NCI-H82 (cell line): ENCODE results near the gene F5.
"Not testable (repeated sequence)": the region's sequence is repeated elsewhere in the genome, so short reads cannot be mapped to it uniquely, and the experiment has no call there.

ENCODE experiments used
- DNase-seq: peaks from one replicate; lab custom pipeline; 2025; lab: John Stamatoyannopoulos, UW

Gene F5

GRCh38 chr1:169538998-169539871, 47.0 kb downstream of the F5 start:
- DNase-seq, result no peak

GRCh38 chr1:169534653-169535052, 51.6 kb downstream of the F5 start:
- DNase-seq, result no peak

- DNase-seq, result not testable (repeated sequence)
Observed at GRCh38 chr1:169533528-169534190, 52.6 kb downstream of the F5 start.

GRCh38 chr1:169530448-169530847, 55.8 kb downstream of the F5 start:
- DNase-seq, result no peak

- peak; percentile 20 for DNase-seq
Observed at GRCh38 chr1:169529068-169529642, 57.1 kb downstream of the F5 start.

- no peak for DNase-seq
Observed at GRCh38 chr1:169528215-169529067, 57.8 kb downstream of the F5 start.

- DNase-seq, result no peak
Observed at GRCh38 chr1:169527451-169528214, 58.6 kb downstream of the F5 start.

DNA sequence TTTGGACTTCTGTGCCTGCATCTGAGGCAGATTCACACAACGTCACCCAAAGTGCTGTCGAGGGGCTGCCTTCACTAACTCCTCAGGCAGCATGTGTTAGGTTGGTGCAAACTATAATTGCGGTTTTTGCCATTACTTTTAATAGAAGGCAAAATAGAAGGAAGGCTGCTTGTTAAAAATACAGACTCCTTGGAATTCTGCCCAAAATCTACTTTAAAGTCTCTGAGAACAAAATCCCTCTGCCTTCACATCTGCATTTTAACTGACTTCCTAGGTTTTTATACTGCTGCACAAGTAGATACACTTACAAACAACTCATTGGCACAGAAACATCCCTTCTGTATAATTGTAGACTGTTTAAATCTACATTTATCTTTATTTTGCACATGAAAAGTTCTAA, 59.3 kb downstream of the F5 start:
- DNase-seq, result no peak

- DNase-seq, result no peak
Observed at GRCh38 chr1:169526120-169526832, 60.0 kb downstream of the F5 start.

GRCh38 chr1:169525391-169525790, 60.9 kb downstream of the F5 start:
- no peak for DNase-seq

DNA sequence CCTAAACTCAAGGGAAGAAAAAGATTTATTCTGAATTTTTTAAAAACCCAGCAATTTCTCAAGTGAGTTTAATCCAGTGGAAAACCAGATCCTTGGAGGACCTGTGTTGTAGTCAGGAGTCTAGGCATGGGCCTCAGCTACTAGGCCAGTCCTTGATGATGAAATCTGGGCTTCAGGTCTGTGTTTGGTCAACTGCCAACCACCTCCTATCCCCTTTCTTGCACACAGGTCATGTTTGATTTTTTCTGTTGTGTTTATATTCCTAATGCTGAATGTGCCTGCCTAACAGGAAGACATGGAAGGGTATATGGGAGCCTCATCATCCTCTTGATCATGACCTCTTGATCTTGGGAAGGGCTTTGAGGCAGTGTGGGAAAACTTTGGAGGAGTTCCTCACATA, 62.4 kb downstream of the F5 start:
- DNase-seq, result no peak

DNA sequence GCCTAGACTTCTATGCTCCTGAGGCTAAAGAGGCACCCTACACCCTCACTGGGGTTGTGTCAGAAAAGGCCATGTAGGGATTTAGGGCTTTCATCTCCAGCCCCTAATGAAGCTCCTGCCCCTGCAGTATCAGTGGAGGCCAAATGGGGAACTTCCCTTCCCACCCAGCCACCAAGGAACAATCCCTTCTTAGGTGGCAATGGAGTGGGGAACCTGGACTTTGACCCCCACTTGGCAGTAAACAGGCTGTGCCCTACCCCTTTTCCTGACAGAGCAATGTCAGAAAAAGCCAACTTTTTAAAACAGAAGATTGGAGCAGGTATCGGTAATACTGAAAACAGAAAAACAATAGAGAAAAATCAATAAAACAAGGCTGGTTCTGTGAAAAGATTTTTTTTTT, 65.1 kb downstream of the F5 start:
- no peak for DNase-seq

DNA sequence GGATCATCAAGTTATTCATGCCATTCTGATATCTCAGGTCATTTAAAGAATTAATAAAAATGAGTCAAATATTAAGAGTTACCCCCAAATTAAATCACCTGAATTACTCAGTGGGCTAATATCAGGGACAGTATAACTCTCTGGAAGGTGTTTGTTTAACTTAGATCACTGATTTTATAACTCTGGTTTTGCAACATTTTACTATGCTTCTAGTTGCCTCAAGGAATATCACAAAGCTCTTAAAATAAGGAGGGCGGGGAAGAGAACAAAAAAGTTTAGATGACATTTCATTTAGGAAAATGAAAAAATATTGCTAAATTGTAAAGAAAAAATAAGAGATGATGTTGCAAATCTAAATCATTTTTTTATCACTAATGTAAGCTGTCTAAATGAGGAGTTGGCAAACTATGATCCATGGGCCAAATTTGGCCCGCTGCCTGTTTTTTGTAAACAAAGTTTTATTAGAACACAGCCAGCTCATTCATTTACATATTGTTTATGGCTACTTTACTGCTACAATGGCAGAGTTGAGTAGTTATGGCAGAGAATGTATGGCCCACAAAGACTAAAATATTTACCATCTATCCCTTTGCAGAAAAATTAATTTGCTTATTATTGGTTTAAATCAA, 68.6 kb downstream of the F5 start:
- no peak for DNase-seq

DNA sequence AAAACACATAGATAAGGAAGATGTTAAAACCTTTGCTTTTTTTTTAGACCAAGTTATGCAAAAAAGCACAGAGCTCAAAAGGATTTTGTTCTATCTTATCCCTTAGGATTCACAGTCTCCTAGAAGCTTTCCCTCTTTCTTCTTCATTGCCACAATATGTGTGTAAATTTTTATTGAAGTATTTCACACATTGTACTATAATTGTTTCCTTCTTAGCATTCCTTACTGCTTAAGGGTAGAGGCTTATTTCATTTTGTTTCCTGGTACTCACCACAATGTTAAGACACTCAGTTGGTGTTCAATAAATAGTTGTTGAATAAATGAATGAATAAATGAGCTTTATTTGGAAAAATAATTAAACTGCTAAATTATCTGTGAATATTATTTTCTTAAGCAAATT, 70.6 kb downstream of the F5 start:
- no peak for DNase-seq

DNA sequence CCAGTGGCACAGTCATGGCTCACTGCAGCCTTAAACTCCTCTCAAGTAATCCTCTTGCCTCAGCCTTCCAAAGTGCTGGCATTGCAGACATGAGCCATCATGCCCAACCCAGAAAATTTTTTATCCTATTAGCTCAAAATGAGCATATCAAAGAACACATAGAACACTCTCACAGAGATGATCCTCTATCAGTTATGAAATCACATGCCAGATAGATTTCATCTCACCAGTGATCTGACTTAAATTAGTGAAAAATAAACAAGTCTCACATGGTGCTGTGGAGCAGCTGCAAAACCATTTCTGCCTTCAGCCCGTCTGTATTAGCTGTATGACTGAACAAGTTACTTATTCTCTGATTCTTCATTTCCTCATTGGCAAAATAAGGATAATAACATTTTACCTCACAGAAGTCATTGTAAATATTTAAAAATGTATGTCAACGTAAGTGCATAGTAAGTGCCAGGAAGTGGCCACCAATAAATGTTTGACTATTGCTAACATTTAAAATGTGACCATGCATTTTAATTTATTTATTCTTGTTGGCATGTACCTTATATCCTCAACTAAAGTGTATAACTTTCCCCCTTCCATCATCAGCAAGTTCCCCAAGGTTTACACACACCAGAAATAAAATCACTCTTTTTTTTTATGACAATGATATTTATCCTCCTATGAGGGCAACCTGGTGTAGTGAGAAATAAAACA, 71.6 kb downstream of the F5 start:
- no peak for DNase-seq

- DNase-seq, result no peak
Observed at GRCh38 chr1:169513208-169513607, 73.1 kb downstream of the F5 start.

DNA sequence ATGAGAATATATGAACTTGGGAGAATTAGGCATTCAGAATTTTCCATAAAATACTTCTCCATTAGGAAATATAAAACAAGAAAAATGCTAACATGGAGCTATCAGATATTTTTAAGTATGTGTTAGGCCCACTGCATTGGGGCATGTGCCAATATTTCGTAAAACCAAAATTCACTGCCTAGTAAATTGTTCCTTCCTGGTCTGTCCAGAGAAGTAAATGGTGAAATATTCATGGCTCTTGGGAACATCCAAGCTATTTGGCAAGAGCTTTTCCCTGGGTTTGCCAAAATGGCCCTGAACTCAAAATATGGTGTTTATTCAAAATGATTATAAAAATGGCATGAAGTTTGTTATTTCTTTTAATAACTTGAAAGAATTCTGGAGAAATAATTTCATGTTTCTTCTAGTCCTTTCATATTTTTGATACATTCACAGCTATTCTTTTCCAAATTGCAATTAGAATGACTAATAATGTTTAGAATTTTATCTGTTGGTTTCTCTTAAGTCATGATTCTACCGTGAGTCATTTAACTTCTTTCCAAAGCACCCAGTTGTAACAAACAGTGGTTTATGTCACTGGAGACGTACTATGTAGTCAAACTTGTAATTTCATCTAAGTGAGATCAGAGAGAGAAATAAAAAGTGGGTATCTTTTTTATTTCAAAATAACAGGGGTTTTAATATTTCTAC, 74.8 kb downstream of the F5 start:
- DNase-seq, result no peak

GRCh38 chr1:169510060-169510459, 76.2 kb downstream of the F5 start:
- DNase-seq, result no peak

- peak; percentile 54 for DNase-seq
Observed at GRCh38 chr1:169509354-169509753, 76.9 kb downstream of the F5 start.
